Stimulated activated CD4-positive, alpha-beta T cell treated with anti-CD3 and anti-CD28 coated beads, Interleukin-12 subunit alpha, Interleukin-12 subunit beta, amount 100 ng/mL, for 4 hours (primary cell): ENCODE data around the gene RGS6.

Experiments
- DNase-seq: peaks from one replicate; pipeline ENCODE4 v3.0.0-alpha.2; 2020

Gene RGS6

GRCh38 chr14:72514660-72515025 is 582.4 kb downstream of the RGS6 start:
- DNase-seq: no peak

DNA sequence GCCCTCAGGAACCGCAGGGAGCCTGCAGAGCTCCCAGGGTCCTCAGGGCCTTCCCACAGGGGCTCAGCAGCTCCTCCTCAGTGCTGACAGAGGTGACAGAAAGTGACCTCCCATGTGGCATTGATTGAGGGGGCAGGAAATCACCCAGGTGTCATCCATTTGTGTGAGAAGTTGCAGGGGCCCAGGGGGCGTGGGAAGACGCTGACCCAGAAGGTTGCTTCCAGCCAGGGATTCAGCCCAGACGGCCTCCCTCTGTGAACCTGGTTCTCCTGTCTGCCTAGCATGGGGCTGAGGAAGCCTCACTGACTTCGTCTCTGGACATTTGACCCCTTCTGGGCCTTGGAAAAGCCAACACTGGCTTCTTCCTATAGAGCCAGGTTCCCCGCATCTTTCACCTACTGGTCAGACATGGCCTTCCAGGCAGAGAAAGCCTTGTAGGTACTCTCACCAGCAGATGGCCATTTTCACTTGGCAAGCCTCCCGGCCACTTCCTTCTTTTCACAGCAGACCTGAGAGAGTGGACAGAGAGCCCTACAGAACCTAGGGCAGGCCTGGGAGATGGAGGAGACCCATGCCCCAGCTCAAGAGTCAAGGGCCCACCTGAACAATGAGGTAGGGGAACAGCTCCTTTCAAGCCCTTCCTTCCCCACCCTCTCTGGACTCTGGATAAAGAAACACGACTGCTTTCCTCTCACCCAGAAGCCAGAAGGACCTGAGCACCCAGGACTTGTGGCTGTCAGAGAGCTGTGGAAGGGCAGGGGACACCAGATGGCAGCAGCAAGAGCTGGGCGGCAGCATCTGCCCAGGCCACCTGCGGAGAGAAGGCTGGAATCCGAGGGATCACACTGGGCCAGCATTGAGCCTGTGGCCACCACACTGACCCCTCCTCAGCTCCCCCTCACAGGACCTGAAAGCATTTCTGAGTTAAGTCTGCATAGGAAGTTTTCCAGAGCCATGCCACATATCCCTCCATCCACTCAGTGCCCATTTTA is 583.8 kb downstream of the RGS6 start:
- no peak for DNase-seq

GRCh38 chr14:72516936-72517700 is 584.9 kb downstream of the RGS6 start:
- peak; percentile 63 for DNase-seq

DNA sequence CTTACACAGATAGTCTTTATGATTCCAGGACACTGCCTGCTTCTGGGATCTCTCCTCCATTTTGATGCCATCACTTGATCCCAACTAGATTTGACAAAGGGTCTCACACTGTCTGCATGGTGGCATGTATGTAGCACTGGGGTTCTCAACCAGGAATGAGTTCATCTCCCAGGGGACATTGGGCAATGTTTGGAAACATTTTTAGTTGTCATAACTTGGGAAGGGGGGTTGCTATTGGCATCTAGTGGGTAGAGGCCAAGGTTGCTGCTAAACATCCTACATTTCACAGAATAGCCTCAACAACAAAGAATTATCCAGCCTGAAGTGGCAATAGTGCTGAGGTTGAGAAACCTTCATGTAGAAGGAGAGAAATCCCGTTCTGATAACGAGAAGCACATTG is 585.5 kb downstream of the RGS6 start:
- DNase-seq: no peak

GRCh38 chr14:72518809-72519377 is 586.7 kb downstream of the RGS6 start:
- DNase-seq: peak; percentile 15

GRCh38 chr14:72519543-72519942 is 587.3 kb downstream of the RGS6 start:
- DNase-seq: no peak

DNA sequence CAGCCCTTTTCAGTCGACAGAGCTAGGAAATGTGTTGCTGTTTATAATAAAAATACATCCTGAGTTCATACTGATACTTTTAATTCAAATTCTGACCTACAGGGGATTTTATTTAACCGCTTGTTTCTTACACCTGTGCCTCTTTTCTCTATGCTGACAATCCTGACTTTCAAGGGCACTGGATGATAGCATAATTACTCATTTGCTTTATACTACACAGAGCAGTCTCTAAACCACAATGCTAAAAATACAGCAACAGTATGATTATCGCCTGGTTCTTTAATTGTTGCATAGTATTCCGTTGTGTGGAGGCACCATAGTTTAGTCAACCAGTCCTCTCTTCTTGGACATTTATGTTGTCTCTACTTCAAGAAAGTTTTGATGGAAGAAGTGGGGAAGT is 588.8 kb downstream of the RGS6 start:
- DNase-seq: no peak

DNA sequence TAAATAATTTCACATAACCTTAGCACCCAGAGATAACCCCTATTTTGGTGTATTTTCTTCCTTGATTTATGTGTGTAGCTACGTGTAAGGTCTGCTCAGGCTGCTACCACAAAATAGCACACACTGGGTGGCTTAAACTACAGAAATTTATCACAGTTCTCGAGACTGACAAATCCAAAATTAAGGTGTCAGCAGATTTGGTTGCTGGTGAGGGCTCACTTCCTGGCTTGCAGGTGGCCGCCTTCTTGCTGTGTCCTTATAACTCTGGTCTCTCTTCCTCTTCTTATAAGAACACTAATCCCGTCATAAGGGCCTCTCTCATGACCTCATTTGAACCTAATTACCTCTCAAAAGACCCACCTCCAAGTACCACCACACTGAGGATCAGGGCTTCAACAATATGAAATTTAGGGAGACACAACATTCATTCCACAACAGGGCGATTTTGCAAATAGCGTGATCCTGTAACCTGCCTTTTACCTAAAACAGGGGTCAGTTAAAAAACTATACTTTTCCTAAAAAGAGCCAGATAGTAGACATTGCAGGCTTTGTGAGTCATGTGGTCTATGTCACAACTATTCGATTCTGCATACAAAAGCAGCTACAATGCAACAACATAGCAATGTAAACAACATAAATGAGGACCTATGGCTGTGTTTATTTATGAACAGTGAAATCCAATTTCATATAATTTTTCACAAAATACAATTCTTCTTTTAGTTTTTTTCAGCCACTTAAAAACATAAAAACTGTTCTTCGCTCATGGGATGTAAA is 589.9 kb downstream of the RGS6 start:
- DNase-seq: no peak

- DNase-seq: no peak
Observed at GRCh38 chr14:72522847-72523246, 590.6 kb downstream of the RGS6 start.

DNA sequence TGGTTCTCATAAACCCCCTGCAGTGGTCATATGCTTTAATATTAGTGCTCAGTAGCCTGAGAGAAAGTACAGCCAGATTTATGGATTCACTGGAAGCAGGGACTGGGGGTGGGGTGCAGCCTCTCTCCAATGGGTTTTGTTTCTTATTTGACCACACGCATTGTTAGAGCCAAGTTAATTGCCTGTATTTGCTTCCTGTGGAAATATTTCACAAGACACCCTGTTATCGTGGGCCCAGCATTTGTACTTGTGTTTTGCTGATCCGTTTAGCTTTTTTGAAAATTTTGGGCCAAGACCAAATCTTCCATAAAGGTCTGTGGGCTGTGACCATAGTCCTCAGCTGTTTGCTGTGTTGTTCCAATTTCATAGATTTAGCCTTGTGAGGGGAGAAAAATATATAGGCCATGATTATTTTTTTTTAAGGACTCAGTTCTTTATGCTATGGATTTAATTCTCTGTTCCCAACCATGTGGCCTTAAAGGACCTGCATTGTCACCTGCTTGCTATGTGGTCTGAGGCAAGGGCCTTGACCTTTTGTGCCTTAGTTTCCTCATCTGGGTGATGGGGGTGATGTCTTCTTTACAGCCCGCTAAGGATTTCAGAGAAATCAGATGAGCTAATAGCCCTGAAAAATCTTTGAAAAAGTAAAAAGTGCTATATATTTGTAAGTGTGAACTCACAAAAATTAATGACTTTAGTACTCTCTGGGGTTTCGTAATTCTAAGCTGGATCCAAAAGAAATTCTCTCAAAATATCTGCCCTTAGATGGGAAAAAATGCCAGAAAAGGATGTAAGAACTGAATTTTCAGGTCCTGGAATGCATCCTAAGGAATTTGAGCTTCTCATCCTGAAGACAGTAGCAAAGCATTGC is 591.4 kb downstream of the RGS6 start:
- DNase-seq: no peak

- DNase-seq: no peak
Observed at GRCh38 chr14:72524295-72524629, 592.0 kb downstream of the RGS6 start.

DNA sequence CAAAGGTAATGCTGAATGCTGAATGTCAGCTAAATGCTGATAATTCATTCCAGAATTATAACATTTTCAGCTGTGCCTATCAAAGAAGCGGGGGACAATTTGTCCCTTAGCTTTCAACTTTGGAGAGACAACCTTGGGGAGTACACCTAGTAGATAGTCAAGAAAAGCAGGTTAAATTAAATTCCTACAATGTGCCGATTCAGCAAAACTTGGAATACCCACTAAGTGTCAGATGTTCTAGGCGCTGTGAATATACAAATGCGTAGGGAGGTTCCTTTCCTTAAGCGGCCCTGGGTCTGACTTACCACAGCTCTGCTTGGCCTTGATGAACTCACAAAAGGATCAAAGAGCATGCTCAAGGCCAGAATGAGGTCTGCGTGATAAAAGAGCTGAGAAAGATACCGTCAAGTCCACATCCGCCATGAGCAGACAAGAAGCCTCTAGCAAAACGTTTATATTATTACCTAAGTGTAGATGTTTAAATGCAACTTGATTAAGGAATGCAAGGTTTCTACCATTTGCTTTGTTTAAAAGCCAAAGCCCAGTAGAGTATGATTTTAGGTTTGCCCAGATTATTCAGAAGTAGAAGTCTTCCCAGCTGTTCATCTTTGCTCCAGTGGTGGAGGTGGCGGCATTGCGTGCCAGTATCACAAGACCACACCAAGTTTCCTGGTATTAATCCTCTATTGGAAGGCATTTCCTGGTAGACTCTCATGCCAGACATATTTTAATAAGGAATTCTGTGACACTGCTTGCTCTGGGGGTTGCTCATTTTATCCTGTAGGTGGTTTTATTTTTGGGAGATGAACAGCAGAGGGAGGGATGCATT is 593.1 kb downstream of the RGS6 start:
- no peak for DNase-seq

GRCh38 chr14:72527591-72527990 is 595.4 kb downstream of the RGS6 start:
- no peak for DNase-seq

GRCh38 chr14:72528059-72528862 is 596.0 kb downstream of the RGS6 start:
- no peak for DNase-seq

DNA sequence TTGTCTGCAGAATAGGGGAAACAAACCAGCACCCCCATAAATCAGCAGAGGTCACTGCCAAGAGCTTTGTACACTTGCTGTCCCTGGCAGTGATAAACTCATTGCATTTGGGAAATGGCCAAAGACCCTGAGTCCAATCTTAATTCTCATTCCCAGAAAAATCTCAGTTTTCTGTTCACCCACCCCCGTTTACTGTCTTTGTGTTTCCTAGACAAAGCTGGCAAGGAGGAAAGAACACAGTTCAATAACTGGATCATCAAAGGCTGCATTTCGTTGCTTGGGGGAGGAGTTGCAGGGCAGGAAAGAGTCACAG is 596.6 kb downstream of the RGS6 start:
- no peak for DNase-seq

DNA sequence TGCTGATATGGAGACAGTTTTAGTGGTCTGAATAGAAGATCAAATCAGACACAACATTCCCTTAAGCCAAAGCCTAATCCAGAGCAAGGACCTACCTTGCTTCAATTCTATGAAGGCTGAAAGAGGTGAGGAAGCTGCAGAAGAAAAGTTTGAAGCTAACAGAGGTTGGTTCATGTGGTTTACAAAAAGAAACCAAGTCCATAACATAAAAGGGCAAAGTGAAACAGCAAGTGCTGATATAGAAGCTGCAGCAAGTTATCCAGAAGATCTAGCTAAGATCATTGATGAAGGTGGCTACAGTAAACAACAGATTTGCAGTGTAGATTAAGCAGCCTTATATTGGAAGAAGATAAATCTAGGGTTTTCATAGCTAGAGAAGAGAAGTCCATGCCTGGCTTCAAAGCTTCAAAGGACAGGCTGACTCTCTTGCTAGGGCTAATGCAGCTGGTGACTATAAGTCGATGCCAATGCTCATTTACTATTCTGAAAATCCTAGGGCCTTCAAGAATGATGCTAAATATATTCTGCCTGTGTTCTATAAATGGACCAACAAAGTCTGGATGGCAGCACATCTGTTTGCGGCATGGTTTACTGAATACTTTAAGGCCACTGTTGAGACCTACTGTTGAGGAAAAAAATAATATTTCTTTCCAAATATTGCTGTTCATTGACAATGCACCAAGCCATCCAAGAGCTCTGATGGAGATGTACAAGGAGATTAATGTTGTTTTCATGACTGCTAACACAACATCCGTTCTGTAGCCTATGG is 600.6 kb downstream of the RGS6 start:
- DNase-seq: no peak

- no peak for DNase-seq
Observed at GRCh38 chr14:72535485-72535884, 603.3 kb downstream of the RGS6 start.

DNA sequence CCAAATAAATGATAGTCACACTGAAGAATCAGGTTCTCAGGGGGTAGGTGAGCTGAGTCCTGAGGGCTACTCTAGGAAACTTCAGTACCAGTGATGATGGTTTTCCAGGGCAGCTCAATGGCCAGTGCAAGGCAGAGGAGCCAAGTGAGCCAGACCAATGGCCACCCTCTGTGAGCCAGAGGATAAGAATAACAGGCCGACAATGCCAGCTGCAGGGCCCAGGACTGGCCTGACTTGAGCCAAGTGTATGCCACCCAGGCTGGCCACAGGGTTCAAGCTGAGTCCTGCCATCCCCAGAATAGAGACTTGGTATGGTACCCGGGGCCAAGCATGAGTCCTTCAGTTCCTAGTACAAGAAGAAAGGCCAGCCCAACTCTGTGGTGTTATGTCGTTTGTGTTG is 606.2 kb downstream of the RGS6 start:
- DNase-seq: no peak

DNA sequence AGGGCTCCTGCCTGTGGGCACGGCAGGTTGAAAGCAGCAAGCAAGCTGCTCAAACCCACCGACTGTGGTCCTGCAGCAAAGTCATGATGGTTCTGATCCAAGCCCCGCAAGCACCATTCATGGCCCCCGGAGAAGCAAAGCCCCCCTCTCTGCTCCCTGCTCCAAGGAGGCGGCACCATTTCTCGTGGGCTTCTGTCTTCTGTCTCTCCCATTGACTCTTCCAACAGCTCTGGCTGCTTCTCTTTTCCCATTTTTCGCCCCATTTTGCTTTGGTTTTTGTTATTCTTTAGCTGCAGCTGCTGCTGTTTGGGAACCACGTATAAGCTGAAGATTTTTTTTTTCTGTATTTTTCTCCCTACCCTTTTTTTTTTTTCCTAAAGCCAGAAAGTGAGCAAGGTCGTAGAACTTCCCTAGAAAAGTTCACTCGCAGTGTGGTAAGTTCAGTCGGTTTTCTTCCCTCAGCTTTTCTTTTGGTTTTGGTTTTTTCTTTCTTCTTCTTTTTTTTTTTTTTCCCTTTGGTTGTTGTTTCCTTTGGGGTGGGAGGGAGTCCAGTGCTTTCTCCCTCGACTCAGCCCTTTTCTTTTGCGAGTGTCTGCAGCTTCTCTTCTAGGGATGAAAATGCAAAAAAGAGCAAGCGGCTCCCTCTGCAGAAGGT is 607.6 kb downstream of the RGS6 start:
- DNase-seq: no peak
